DMS53 (cell line): ENCODE measurements around the gene CGN.
"Not testable (repeated sequence)": the region's sequence is repeated elsewhere in the genome, so short reads cannot be mapped to it uniquely, and the experiment has no call there.

ENCODE experiments used
- DNase-seq: peaks from one replicate; lab custom pipeline; 2025; lab: John Stamatoyannopoulos, UW

CGN gene

DNA sequence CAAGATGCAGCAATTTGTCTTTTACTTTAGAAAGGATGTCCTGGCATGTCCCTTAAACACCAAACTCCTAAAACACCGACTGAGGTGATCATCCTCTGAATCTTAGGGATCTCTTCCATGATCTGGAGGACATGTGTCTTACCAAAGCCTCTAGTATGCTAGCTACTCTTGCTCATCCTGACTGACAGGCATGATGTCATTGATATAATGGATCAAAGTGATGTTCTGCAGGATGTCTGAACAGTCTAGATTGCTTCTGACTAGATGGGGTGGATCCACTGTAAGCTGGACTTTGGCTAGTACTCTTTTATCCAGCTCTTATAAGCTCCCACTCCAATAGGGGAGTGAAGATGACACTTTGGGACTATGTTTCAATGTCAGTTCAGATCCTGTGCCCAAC is 11.3 kb upstream of the CGN start:
- DNase-seq: peak; percentile 28

DNA sequence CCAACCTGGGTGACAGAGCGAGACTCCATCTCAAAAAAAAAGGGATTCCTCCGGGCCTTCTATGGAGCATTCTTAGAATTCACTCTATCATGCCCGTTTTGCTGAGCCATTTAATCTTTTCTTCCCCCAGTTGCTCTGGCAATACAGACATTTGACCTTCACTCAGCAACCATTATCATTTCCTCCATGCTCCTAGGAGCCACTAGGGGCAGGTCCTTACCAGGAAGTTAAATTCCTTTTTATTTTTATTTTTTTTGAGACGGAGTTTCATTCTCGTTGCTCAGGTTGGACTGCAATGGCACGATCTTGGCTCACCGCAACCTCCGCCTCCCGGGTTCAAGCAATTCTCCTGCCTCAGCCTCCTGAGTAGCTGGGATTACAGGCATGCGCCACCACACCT is 9.7 kb upstream of the CGN start:
- peak; percentile 80 for DNase-seq

DNA sequence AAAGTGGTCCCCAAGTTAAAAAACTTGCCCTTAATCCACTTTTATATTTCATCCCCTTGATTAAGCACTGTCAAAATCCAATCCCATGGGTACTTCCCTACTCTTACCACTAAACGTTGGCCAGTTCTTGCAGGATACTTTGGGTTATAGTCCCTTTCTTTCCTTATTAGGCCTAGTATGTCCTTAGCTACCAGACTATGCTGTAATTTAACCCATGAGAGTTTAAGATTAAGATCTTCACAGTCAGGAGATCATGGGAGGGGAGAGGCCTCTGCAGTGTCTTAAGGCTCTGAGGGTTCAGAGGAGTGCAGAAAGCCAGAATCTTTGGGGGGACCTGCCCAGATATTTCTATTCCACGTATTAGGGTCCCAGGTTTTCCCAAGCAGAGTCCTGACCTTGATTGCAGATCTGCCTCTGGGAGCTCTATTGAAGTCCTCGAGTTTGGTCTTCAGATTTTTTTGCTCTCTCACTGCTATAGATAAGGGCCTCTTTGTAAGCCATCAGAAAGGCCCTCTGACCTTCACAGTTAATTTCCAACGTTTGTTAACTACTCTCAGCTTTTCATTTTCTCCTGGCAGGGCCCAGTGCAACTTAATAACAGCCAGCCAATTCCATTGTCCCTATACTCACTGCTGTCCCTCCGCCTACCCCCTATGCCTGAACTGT is 9.0 kb upstream of the CGN start:
- no peak for DNase-seq

DNA sequence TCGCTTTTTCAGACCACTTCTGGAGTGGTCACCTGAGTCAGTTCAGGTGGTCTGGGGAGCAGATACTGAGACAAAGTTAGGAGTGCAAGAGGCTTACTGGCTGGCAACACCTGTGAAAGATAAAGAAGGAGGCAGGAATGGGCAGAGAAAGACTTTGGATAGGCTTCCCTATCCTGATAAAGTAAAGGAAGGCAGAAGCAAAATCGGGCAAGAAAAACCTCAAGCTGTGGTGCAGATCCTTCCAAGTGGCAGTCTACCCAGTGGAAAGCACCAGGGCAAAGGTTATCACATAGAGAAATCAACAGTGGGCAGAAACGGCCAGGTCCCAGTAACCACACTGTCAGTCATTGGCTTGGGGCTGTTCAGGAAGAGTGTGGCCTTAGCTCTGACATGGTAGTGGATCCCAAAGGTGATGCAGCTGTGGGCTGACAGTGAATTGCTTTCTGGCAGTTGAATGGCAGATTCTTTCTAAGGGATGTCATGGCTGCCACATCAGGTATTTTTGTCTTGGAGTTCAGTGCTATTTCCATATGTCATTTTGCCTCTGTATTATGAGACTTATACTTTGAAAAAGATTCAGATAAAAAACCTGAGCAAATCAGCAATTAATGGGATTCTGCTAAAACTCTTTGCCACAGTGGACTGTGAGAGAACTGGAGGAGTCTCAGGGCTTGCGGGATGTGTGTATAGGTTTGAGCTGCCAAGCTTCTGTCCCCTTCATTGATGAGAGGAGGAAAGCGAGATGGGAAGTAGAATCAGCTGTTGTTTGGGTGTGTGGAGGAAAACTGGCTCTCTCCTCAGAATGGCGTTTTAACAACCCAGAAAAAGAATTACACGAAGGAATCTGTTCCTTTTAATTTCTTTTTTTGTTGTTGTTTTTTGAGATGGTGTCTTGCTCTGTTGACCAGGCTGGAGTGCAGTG is 8.1 kb upstream of the CGN start:
- no peak for DNase-seq

DNA sequence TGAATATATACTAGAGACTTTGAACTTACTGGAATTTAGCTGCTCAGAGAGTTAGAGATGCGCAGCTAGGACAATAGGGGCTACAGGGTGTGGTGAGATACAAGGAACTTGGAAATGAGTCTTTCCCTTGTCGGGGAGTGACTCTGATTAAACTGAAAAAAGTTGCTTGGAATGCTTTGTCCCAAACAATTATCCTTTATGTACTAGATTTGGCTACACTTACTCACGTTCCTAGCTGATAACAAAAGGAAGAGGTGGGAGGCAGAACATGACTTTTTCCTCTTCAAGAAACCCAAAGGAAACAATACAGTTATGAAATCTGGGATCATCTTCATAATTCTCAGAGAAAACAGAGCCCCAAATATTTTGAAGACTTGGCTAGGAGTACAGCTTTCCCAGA is 6.9 kb upstream of the CGN start:
- no peak for DNase-seq

DNA sequence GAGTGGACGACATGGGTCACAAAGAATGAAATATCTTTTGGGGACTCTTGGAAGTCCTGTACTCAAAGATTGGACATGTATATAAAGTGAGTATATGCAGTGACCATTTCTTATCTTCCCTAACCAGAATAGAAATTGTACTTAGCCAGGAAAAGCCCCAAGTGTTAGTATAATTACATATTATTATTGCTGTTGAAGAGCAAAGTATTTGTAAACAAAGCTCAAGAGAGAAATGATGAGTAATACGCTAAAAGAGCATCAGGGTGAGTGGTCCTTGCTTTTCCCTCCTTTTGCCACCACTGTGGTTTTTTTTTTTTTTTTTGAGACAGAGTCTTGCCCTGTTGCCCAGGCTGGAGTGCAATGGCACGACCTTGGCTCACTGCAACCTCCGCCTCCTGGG is 6.4 kb upstream of the CGN start:
- DNase-seq: peak; percentile 34

DNA sequence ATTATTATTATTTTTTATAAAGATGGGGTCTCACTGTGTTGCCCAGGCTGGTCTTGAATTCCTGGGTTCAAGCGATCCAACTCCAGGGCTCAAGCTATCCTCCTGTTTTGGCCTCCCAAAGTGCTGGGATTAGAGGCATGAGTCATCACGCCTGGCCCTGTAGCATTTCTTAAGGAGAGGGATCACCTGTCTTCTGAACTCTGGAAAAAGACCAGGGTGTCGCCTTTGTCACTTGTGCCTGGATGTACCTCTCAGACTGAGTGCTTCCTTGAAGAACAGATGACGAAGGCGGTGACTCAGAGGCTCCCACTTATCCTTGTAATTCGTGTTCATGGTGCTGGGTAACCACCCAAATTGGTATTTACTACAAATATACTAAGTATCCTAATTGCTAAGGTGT is 2.4 kb upstream of the CGN start:
- DNase-seq: peak; percentile 60

DNA sequence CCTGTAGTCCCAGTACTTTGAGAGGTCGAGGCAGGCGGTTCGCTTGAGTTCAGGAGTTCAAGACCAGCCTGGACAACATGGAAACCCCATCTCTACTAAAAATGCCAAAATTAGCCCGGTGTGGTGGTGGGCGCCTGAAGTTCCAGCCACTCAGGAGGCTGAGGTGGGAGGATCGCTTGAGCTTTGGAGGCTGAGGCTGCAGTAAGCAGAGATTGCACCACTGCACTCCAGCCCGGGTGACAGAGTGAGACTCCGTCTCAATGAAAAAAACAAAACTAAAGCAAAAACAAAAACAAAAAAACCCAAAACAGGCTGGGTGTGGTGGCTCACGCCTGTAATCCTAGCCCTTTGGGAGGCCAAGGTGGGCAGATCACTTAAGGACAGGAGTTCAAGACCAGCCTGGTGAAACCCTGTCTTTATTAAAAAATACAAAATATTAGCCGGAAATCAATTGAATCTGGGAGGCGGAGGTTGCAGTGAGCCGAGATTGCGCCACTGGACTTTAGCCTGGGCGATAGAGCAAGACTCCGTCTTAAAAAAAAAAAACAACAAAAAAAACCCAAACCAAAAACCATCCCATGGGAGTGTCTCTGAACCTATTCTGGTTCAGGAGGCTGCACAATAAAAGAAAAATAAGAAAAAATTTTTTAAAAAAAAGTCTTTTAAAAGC is 1.7 kb upstream of the CGN start:
- no peak for DNase-seq

GRCh38 chr1:151510020-151510405 is 1.2 kb upstream of the CGN start:
- no peak for DNase-seq

DNA sequence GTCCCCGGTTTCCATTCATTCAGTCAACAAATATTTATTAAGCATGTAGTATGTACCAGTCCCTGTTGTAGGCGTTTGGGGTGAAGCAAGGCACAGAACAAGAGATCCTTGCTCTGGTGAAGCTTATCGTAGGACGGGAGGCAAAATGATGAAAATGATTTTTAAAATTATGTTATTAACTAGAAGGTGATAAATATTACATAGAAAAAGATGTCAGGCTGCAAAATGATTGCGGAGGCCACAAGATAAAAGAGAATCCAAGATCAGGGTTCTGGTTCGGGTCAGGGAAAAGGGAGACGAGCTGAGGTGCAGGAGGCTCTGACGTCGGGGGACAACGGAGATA is 602 bp upstream of the CGN start:
- no peak for DNase-seq

DNA sequence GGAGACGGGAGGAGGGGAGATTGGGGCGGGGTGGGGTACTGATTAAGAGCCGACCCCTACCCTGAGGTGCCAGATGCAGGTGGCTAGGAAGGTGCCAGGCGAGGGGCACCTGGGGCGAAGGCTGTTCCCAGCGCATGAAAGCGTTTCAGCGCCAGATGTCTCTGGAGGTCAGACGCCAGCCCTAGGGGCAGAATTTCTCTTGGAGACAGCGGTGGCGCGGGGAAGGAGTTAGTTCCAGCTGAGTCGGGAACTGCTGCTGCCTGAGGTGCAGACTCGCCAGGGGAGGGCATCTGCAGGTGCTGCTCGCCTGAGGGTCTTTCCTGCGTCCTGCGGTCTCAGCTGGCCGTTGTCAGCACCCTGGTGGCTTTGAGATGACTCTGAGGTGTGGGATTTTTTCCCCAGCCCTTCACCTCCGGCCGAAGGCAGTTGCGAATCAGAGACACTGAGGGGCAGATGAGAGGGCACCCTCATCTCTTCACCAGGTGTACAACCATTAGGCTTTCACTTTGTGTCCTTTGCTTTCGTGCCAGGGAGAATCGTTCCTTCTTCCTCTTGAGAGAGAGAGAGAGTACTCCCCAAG is 539 bp downstream of the CGN start:
- DNase-seq: peak; percentile 74

- DNase-seq: peak; percentile 61
Measured at GRCh38 chr1:151512326-151512725, 1.1 kb downstream of the CGN start.

DNA sequence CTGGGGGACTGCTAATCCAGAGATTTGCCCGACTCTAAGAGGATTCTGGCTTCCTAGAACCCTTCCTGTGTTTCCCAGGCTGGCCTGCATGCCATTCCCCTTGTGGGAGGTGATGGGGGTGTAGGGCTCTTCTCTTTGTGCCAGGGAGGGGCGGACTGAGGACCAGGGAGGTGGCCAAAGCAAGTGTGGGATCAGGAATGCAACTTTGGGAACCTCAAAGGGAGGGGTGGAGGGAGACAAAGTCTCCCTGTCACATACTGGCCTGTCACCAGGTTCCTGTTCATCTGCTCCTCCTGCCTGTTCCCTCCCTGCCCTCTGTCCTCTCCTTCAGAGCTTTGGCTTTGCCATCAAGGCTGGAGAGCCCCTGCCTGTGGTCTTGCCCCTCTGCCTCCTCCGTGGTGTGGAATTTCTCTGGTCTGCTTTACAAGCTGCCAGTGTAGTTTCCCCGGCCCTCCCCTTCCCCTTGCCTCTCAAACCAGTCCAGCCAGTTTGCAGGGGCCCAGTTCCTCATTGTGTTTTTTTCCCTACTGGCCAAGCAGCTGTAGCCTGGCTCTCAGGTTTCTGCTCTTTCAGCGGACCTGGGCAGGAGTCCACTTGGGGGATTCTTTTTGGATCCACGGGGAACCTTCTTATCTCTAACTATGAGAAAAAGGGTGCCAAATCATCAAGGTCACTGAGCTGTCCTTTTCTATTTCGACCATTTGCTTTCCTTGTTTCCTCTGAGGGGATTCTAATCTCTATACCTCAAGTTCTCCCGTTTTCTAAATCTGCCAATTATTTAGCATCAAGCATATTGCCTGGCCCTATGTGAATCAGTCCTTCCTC is 1.8 kb downstream of the CGN start:
- DNase-seq: peak; percentile 98

GRCh38 chr1:151513626-151514121 is 2.5 kb downstream of the CGN start:
- DNase-seq: peak; percentile 99

DNA sequence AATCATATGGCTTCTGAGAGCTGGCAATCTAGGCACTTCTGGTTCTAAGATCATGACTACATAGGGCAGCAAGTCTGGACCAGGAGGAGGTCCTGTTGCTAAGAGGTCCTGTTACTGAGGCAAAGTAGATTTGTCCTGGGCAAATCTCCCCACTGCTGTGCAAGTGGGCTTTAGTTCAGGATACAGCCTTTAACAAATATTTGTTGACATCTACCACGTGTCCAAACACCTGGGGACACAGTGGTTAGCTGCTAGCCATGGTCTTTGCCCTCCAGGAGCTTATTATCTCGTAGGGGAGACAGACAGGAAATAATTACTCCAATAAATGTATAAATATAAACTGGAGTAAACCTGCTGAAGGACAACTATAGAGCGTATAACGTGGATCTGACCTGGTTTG is 3.2 kb downstream of the CGN start:
- peak; percentile 79 for DNase-seq

- DNase-seq: no peak
Measured at GRCh38 chr1:151515265-151515664, 4.1 kb downstream of the CGN start.

DNA sequence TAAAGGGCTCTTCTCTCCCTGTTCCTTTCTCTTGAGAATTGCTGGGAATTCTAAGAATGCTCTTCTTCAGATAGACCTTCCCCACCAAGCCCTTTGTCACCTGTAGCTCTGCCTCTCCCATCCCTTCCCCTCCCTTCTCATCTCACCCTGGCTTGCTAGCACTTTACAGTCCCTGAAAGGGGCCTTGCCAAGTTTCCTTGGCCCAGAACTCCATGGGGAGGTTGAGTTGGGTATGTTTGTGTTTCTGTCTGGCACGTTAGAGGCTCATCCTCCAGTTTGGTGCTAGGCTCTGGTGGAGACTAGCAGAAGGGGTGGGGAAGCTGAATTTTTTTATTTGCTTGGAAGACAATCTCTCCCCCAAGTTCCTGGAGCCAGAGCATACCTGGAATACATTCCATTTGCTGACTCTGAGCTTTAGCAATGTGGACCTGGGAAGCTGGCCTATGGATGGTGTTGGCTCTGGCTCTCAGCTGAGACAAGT is 4.9 kb downstream of the CGN start:
- no peak for DNase-seq

GRCh38 chr1:151518431-151518830 is 7.2 kb downstream of the CGN start:
- DNase-seq: no peak

DNA sequence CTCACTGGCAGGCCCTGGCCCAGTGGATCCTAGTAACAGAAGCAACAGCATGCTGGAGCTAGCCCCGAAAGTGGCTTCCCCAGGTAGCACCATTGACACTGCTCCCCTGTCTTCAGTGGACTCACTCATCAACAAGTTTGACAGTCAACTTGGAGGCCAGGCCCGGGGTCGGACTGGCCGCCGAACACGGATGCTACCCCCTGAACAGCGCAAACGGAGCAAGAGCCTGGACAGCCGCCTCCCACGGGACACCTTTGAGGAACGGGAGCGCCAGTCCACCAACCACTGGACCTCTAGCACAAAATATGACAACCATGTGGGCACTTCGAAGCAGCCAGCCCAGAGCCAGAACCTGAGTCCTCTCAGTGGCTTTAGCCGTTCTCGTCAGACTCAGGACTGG is 7.7 kb downstream of the CGN start:
- no peak for DNase-seq

GRCh38 chr1:151519667-151520066 is 8.5 kb downstream of the CGN start:
- DNase-seq: no peak

DNA sequence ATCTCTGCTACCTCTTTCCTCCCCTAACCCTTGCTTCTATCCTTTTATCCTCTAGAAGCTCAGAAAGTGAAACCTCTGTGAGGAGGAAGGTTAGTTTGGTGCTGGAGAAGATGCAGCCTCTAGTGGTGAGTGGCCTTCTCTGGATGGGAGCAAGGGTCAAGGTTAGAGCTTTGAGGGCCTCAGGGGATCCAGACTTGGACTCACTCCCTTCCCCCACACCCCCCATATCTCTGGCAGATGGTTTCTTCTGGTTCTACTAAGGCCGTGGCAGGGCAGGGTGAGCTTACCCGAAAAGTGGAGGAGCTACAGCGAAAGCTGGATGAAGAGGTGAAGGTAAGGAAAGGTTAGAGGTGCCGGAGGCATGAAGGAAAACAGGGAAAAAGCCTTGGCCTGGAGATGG is 9.2 kb downstream of the CGN start:
- no peak for DNase-seq

GRCh38 chr1:151522427-151522826 is 11.2 kb downstream of the CGN start:
- not testable (repeated sequence) for DNase-seq
